Upper lobe of left lung (tissue), 6 donors: Measurements from ENCODE around the gene XRCC5. TPM values are rescaled to one million over a fixed set of nuclear protein-coding genes. Genes with fewer than 3 reads are reported as not detected.

Experiments used
- ATAC-seq, 2 donors: fragments of 200-7000 bp; cut with Tn5 transposase; one replicate each; pipeline ENCODE4 v1.9.1; 2022; ENCODE audit warnings: mild to moderate bottlenecking in 2 of 2, moderate library complexity in 2 of 2; ENCODE audit not compliant: low FRiP score in 2 of 2
- DNase-seq, 2 donors: peaks; one replicate each; pipeline ENCODE4 v3.0.0-alpha.2; 2019 to 2020
- H3K27ac ChIP-seq, 4 donors: fragments of 200-600 bp; sonication (generic); one replicate each; pipeline ENCODE4 v1.5.1; 2016 to 2019
- H3K27me3 ChIP-seq, 4 donors: fragments of 200-600 bp; sonication (generic); one replicate each; pipeline ENCODE4 v1.5.1; 2017 to 2019
- H3K36me3 ChIP-seq, 4 donors: fragments of 200-600 bp; sonication (generic); one replicate each; pipeline ENCODE4 v1.5.1; 2016 to 2019
- H3K4me1 ChIP-seq, 4 donors: fragments of 200-600 bp; sonication (generic); one replicate each; pipeline ENCODE4 v1.5.1; 2018 to 2019
- H3K4me3 ChIP-seq, 4 donors: fragments of 200-600 bp; sonication (generic); one replicate each; pipeline ENCODE4 v1.5.1; 2017 to 2019; ENCODE audit warnings: mild to moderate bottlenecking in 2 of 4, moderate library complexity in 1 of 4
- H3K9me3 ChIP-seq, 4 donors: fragments of 200-600 bp; sonication (generic); one replicate each; pipeline ENCODE4 v1.5.1; 2018 to 2019
- EP300 ChIP-seq, 4 donors: sonication (generic); formaldehyde crosslinking; IDR thresholded peaks; one replicate each; pipeline ENCODE4 v1.5.1; 2017; ENCODE audit warnings: antibody characterized with exemption in 4 of 4, control low read depth in 2 of 4
- POLR2A ChIP-seq, 4 donors: fragments of 450-650 bp; IDR thresholded peaks; one replicate each; pipeline ENCODE4 v1.5.1; 2016 to 2017; ENCODE audit warnings: antibody characterized with exemption in 4 of 4, mild to moderate bottlenecking in 2 of 4
- POLR2AphosphoS5 ChIP-seq, 2 donors: sonication (generic); formaldehyde crosslinking; IDR thresholded peaks; one replicate each; pipeline ENCODE4 v1.5.1; 2017; ENCODE audit warnings: antibody characterized with exemption in 2 of 2
- WGBS, 2 donors: methylation state at CpG; one replicate each; pipeline ENCODE4 v1.1.5; 2017 to 2018; 5-methylcytosine and 5-hydroxymethylcytosine counted together
- total RNA-seq, 6 donors: library from RNA; depleted of rRNA in 4 of 6; stranded (reverse); fragments of >200 nt in 4 of 6; gene quantifications; one replicate each; pipeline versions ENCODE4 v1.1.0 to v1.2.1, GENCODE V29; 2016 to 2021
- TF ChIP-seq, protein P1 (sequence below), 6 experiments: fragments of 450-650 bp in 4 of 6; fragments of 200-600 bp in 2 of 6; sonication (generic) in 2 of 6; IDR thresholded peaks; one replicate each; pipeline ENCODE4 v1.5.1; 2016 to 2019; ENCODE audit warnings: antibody characterized with exemption in 6 of 6
- donor health status: DM: no; HTN: no; CAD: no; lungs with moderate emphysema.
- donor health status: DM: no; HTN: yes; CAD: no; lungs with severe emphysema.

XRCC5 gene
- total RNA-seq, 6 donors from 2014 or later, result 57.3 to 163 (median 131) TPM

DNA sequence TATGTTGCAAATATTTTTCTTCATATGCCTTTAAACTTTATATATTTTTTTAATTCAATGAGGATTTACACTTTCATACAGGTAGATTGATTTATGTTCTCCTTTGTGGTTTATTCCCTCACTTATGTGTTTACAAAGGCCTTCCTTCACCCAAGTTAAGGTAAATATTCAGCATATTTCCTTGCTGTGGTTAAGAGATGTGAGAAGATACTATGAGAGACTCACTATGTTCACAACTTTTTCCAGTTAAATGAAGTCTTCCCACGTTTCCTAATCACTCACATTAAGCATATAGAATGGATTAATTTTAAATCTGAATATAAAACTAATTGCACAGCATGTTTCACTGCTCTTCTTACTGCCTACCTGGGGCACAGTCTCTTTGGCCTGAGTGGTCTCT, 28.1 kb upstream of the XRCC5 start:
- Histone ChIP-seq H3K36me3 (no peaks in the 10 kb centered on the region), H3K27ac (peak overlapping the region in 3 of 4 donors; percentile 56 to 78 (median 76)), H3K27me3 (no peaks in the 10 kb centered on the region), H3K4me1 (peaks cover 10 to 30% (median 22%) of the 10 kb centered on the region in 4 donors), H3K9me3 (no peaks in the 10 kb centered on the region), H3K4me3 (peak overlapping the region in 3 of 4 donors; percentile 58 to 82 (median 73))
- DNase-seq (no peak), ATAC-seq (no peak)
- TF ChIP-seq EP300 (IDR thresholded peaks at IDR 0.05), result no peak
- TF ChIP-seq POLR2AphosphoS5 (IDR thresholded peaks at IDR 0.05), result no peak
- TF ChIP-seq, protein P1, sequence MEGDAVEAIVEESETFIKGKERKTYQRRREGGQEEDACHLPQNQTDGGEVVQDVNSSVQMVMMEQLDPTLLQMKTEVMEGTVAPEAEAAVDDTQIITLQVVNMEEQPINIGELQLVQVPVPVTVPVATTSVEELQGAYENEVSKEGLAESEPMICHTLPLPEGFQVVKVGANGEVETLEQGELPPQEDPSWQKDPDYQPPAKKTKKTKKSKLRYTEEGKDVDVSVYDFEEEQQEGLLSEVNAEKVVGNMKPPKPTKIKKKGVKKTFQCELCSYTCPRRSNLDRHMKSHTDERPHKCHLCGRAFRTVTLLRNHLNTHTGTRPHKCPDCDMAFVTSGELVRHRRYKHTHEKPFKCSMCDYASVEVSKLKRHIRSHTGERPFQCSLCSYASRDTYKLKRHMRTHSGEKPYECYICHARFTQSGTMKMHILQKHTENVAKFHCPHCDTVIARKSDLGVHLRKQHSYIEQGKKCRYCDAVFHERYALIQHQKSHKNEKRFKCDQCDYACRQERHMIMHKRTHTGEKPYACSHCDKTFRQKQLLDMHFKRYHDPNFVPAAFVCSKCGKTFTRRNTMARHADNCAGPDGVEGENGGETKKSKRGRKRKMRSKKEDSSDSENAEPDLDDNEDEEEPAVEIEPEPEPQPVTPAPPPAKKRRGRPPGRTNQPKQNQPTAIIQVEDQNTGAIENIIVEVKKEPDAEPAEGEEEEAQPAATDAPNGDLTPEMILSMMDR (IDR thresholded peaks at IDR 0.05), result no peak
- TF ChIP-seq POLR2A (IDR thresholded peaks at IDR 0.05), result no peak
- WGBS, 2 donors, result 9 to 21% methylated on average over 1 of the region's 1 CpG

DNA sequence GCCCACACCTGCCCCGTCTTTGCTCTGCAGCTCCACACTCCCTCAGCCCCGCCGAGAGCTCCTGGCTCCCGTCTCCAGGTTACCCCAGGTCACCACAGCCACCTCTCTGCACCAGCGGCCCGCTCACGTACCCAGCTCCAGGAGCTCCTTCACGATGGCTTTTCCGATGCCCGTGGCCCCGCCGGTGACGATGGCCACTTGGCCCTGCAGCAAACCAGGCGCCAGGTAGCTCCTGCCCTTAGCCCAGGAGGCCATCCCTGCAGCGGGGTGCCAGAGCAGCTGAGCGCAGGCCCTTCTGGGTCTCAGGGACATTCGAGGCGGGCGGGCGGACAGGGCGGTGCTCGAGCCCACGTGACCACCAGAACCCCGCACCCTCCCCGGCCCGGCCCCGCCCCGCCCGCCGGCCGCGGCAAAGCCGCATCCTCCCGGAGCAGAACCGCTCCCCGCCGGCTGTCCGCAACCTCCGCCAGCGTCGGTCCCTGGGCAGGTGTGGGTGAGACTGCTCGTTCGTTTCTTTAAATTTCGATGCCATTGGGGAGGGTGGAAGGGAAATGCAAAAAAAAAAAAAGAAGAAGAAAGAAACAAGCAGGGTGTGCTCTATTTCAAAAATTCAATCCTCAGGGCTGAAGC, 27.5 kb upstream of the XRCC5 start, which contains the start of the genes PECR and TMEM169:
PECR (minus strand) TSS at position 323 of the 630 bp plus-strand sequence; CDS start at position 255, 68 bp downstream.
TMEM169 (plus strand) TSS at position 433 of the 630 bp plus-strand sequence. CDS start 14,045 bp downstream, outside the sequence.
- Histone ChIP-seq H3K4me3 (peak within 1 kb of the TSS; percentile 58 to 82 (median 68)), H3K36me3 (no peaks in the 10 kb centered on the region), H3K27ac (peak within 1 kb of the TSS; percentile 56 to 78 (median 70)), H3K9me3 (no peaks in the 10 kb centered on the region), H3K4me1 (peaks cover 10 to 24% (median 22%) of the 10 kb centered on the region in 4 donors), H3K27me3 (no peaks in the 10 kb centered on the region)
- 0% methylated on average over 20 to 34 of the region's 44 CpGs for WGBS, 2 donors
- peak; percentile 93 to 97 for DNase-seq
- TF ChIP-seq, protein P1 (IDR thresholded peaks at IDR 0.05), result no peak
- TF ChIP-seq POLR2A (IDR thresholded peaks at IDR 0.05) (peak in 2 of 4 donors; percentile 22 to 67), EP300 (IDR thresholded peaks at IDR 0.05) (no peak), POLR2AphosphoS5 (IDR thresholded peaks at IDR 0.05) (peak in 1 of 2 donors; percentile 75)
- peak; percentile 96 to 99 for ATAC-seq

DNA sequence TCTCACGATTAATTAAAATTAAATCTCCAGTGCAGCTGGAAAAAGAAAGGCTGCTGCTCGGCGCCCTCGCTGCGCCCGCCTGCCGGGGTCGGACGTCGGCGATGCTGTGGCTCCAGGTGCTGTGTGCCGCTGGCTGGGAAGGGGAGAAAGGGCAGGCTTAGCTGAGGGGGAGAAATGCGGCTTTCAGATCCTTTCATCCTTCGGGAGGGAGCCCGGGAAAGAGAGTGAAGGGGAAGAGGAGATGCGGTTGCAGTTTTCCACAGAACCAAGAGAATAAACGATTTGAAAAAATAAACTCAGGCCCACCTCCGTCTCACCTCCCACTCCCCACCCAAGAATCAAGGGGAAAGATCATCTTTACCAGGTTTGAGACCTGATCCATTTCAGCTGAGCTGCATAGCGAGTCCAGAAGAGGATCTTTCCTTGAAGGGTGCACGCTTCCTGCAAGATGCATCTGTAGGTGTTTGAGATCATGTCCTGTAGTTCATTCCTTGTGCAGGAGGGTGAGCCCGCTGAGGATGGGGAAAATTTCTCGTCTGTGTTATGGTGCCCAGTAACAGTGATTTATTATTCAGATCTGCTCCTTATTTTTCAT, 26.9 kb upstream of the XRCC5 start:
- DNase-seq, result peak in 1 of 2 donors; percentile 86
- Histone ChIP-seq H3K36me3 (no peaks in the 10 kb centered on the region), H3K27me3 (no peaks in the 10 kb centered on the region), H3K27ac (peak overlapping the region; percentile 42 to 78 (median 70)), H3K4me3 (peak overlapping the region; percentile 58 to 82 (median 68)), H3K9me3 (no peaks in the 10 kb centered on the region), H3K4me1 (peaks cover 10 to 24% (median 22%) of the 10 kb centered on the region in 4 donors)
- TF ChIP-seq, protein P1 (IDR thresholded peaks at IDR 0.05), result no peak
- TF ChIP-seq POLR2A (IDR thresholded peaks at IDR 0.05), result no peak
- no peak for TF ChIP-seq POLR2AphosphoS5 (IDR thresholded peaks at IDR 0.05)
- TF ChIP-seq EP300 (IDR thresholded peaks at IDR 0.05), result no peak
- WGBS, 2 donors, result 15 to 18% methylated on average over 21 to 22 of the region's 22 CpGs
- peak in 1 of 2 donors; percentile 53 for ATAC-seq

DNA sequence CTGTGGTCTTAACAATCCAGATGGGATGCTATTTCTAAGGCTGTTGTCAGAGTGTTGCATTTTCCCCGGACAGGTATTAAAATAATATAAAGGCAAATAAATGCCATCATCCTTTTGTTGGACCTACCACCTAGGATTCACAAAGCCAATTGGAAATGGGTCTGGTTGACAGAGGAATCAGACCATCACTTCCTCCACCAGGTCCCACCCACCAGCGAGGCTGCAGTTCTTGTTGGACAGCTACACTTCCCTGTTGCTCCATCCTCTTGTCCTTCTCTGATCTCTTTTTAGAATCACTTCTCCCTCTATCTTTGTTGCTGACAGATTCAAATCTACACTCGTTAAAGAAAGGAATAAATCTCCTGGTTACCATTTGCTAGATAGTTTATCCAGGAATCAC, 26.3 kb upstream of the XRCC5 start:
- Histone ChIP-seq H3K4me1 (peaks cover 10 to 24% (median 22%) of the 10 kb centered on the region in 4 donors), H3K36me3 (no peaks in the 10 kb centered on the region), H3K27ac (no peak overlapping the region), H3K4me3 (peak overlapping the region in 1 of 4 donors; percentile 58), H3K27me3 (no peaks in the 10 kb centered on the region), H3K9me3 (no peaks in the 10 kb centered on the region)
- ATAC-seq, result peak in 1 of 2 donors; percentile 58
- TF ChIP-seq, protein P1 (IDR thresholded peaks at IDR 0.05), result no peak
- TF ChIP-seq EP300 (IDR thresholded peaks at IDR 0.05) (no peak), POLR2AphosphoS5 (IDR thresholded peaks at IDR 0.05) (no peak), POLR2A (IDR thresholded peaks at IDR 0.05) (no peak)
- 65 to 74% methylated on average over 3 of the region's 3 CpGs for WGBS, 2 donors
- DNase-seq, result peak in 1 of 2 donors; percentile 68
